Spinal cord (tissue), 10 donors: ENCODE data around the gene TNRC6A. TPM values are rescaled to one million over a fixed set of nuclear protein-coding genes. Genes with fewer than 3 reads are reported as not detected.
A peak's percentile ranks its signal among the peaks of the same experiment; 100 is the strongest.
"Not testable (repeated sequence)": the region's sequence is repeated elsewhere in the genome, so short reads cannot be mapped to it uniquely, and the experiment has no call there.

ENCODE experiments used
- DNase-seq, 6 donors: peaks; one replicate each; pipeline versions ENCODE4 v3.0.0 to v3.0.0-alpha.2; 2013 to 2015; ENCODE audit warnings: low spot score in 6 of 6, low read depth in 4 of 6
- H3K27ac ChIP-seq: one replicate; pipeline ENCODE4 v1.5.1; 2013; ENCODE audit warnings: low read depth, low read length, control low read depth
- H3K27me3 ChIP-seq: one replicate; pipeline ENCODE4 v1.6.1; 2013; ENCODE audit warnings: low read length; ENCODE audit not compliant: control insufficient read depth, insufficient read depth
- H3K36me3 ChIP-seq: one replicate; pipeline ENCODE4 v1.6.1; 2013; ENCODE audit warnings: low read length; ENCODE audit not compliant: control insufficient read depth, insufficient read depth
- H3K4me1 ChIP-seq: one replicate; pipeline ENCODE4 v1.6.1; 2013; ENCODE audit warnings: low read length; ENCODE audit not compliant: control insufficient read depth, insufficient read depth
- H3K4me3 ChIP-seq: one replicate; pipeline ENCODE4 v1.5.1; 2013; ENCODE audit warnings: low read depth, low read length, control low read depth
- H3K9me3 ChIP-seq: one replicate; pipeline ENCODE4 v1.6.1; 2013; ENCODE audit warnings: low read length; ENCODE audit not compliant: control insufficient read depth, insufficient read depth
- WGBS: methylation state at CpG from one replicate; pipeline ENCODE4 v1.1.5; 2013; ENCODE audit warnings: missing lambda C conversion rate; ENCODE audit not compliant: insufficient coverage; 5-methylcytosine and 5-hydroxymethylcytosine counted together
- polyA plus RNA-seq, 2 donors: library from polyadenylated mRNA; unstranded; fragments of 120-200 nt; gene quantifications; one replicate each; pipeline ENCODE4 v1.2.1, GENCODE V29; 2013; ENCODE audit not compliant: insufficient read length in 2 of 2
- total RNA-seq, 2 donors: library from RNA; depleted of rRNA in 1 of 2; stranded (reverse); fragments of 120-200 nt in 1 of 2; fragments of >200 nt in 1 of 2; gene quantifications; one replicate each; pipeline versions ENCODE4 v1.2.3 to v1.2.4, GENCODE V29; 2013 to 2014
- donor health status: healthy.

The TNRC6A gene
- total and polyA plus RNA-seq, 4 donors, result 46.5 to 82.0 (median 67.7) TPM

GRCh38 chr16:24737391-24737871 lies 8.0 kb downstream of the TNRC6A start:
- H3K27me3 ChIP-seq, result no peaks in the 10 kb centered on the region

GRCh38 chr16:24737916-24738594 lies 8.6 kb downstream of the TNRC6A start:
- no peak overlapping the region for H3K27ac ChIP-seq
- no peak for DNase-seq

More at GRCh38 chr16:24737391-24737871, 8.0 kb downstream of the TNRC6A start:
- Histone ChIP-seq H3K9me3 (no peaks in the 10 kb centered on the region), H3K27ac (no peak overlapping the region), H3K4me1 (no peaks in the 10 kb centered on the region), H3K36me3 (peaks cover 13% of the 10 kb centered on the region), H3K4me3 (no peak overlapping the region)
- no CpG with 5 or more reads among the region's 3 CpGs for WGBS
- DNase-seq, result peak in 1 of 6 donors; percentile 17

GRCh38 chr16:24738895-24739294 lies 9.4 kb downstream of the TNRC6A start:
- Histone ChIP-seq H3K27ac (no peak overlapping the region), H3K4me1 (no peaks in the 10 kb centered on the region), H3K27me3 (no peaks in the 10 kb centered on the region), H3K4me3 (no peak overlapping the region), H3K9me3 (no peaks in the 10 kb centered on the region), H3K36me3 (peaks cover 5% of the 10 kb centered on the region)
- no peak for DNase-seq
- 80% methylated on average over 1 of the region's 3 CpGs for WGBS

More at GRCh38 chr16:24737916-24738594, 8.6 kb downstream of the TNRC6A start:
- Histone ChIP-seq H3K4me3 (no peak overlapping the region), H3K4me1 (no peaks in the 10 kb centered on the region), H3K36me3 (peaks cover 8% of the 10 kb centered on the region), H3K27me3 (no peaks in the 10 kb centered on the region), H3K9me3 (no peaks in the 10 kb centered on the region)
- 84% methylated on average over 3 of the region's 5 CpGs for WGBS

- no peak overlapping the region for H3K4me3 ChIP-seq
- peaks cover 3% of the 10 kb centered on the region for H3K36me3 ChIP-seq
- no peaks in the 10 kb centered on the region for H3K4me1 ChIP-seq
- no peaks in the 10 kb centered on the region for H3K9me3 ChIP-seq
- 88% methylated on average over 3 of the region's 4 CpGs for WGBS
- no peaks in the 10 kb centered on the region for H3K27me3 ChIP-seq
- no peak overlapping the region for H3K27ac ChIP-seq
- no peak for DNase-seq
Measured at GRCh38 chr16:24741862-24742261, 12.4 kb downstream of the TNRC6A start.

- WGBS, result 68% methylated on average over 7 of the region's 8 CpGs
- H3K27me3 ChIP-seq, H3K4me3 ChIP-seq, H3K9me3 ChIP-seq, H3K36me3 ChIP-seq, H3K27ac ChIP-seq, H3K4me1 ChIP-seq, DNase-seq: not testable (repeated sequence)
Measured at GRCh38 chr16:24742610-24743009, 13.2 kb downstream of the TNRC6A start.

- Histone ChIP-seq H3K27ac (no peak overlapping the region), H3K4me3 (no peak overlapping the region), H3K4me1 (no peaks in the 10 kb centered on the region), H3K36me3 (no peaks in the 10 kb centered on the region), H3K9me3 (no peaks in the 10 kb centered on the region), H3K27me3 (no peaks in the 10 kb centered on the region)
- no peak for DNase-seq
Measured at GRCh38 chr16:24745391-24745790, 15.9 kb downstream of the TNRC6A start.

- DNase-seq, result no peak
- Histone ChIP-seq H3K9me3 (no peaks in the 10 kb centered on the region), H3K4me1 (no peaks in the 10 kb centered on the region), H3K27me3 (no peaks in the 10 kb centered on the region), H3K36me3 (no peaks in the 10 kb centered on the region), H3K4me3 (no peak overlapping the region), H3K27ac (no peak overlapping the region)
- WGBS, result 100% methylated on average over 2 of the region's 2 CpGs
Measured at GRCh38 chr16:24745791-24746190, 16.3 kb downstream of the TNRC6A start.

GRCh38 chr16:24747441-24747840 lies 18.0 kb downstream of the TNRC6A start:
- 100% methylated on average over 1 of the region's 2 CpGs for WGBS

GRCh38 chr16:24748242-24748641 lies 18.8 kb downstream of the TNRC6A start:
- Histone ChIP-seq H3K36me3 (no peaks in the 10 kb centered on the region), H3K27me3 (no peaks in the 10 kb centered on the region), H3K9me3 (no peaks in the 10 kb centered on the region), H3K4me3 (no peak overlapping the region), H3K27ac (no peak overlapping the region), H3K4me1 (no peaks in the 10 kb centered on the region)
- DNase-seq, result peak in 1 of 6 donors; percentile 25
- WGBS, result no CpG with 5 or more reads among the region's 2 CpGs

More at GRCh38 chr16:24747441-24747840, 18.0 kb downstream of the TNRC6A start:
- Histone ChIP-seq H3K27me3 (no peaks in the 10 kb centered on the region), H3K36me3 (no peaks in the 10 kb centered on the region), H3K4me3 (no peak overlapping the region), H3K27ac (no peak overlapping the region), H3K4me1 (no peaks in the 10 kb centered on the region), H3K9me3 (no peaks in the 10 kb centered on the region)
- DNase-seq, result peak in 1 of 6 donors; percentile 10

- no peak overlapping the region for H3K27ac ChIP-seq
- DNase-seq, result no peak
- no peaks in the 10 kb centered on the region for H3K27me3 ChIP-seq
- H3K36me3 ChIP-seq, result no peaks in the 10 kb centered on the region
- no peaks in the 10 kb centered on the region for H3K4me1 ChIP-seq
- H3K4me3 ChIP-seq, result no peak overlapping the region
- no peaks in the 10 kb centered on the region for H3K9me3 ChIP-seq
Measured at GRCh38 chr16:24749310-24749709, 19.9 kb downstream of the TNRC6A start.
